HL-60 (cell line): Measurements from ENCODE around the gene TMEM134.

Source experiments
- DNase-seq, 2 experiments: peaks; one replicate each; pipeline ENCODE4 v3.0.0-alpha.2; 2010 to 2020; ENCODE audit warnings: low read depth in 1 of 2, low spot score in 1 of 2
- H3K27ac ChIP-seq: fragments of 250-450 bp; sonication (Bioruptor Pico); replicated peaks from 2 replicates; pipeline ENCODE4 v1.5.1; 2020; ENCODE audit warnings: mild to moderate bottlenecking, moderate library complexity
- H3K27me3 ChIP-seq: fragments of 250-450 bp; sonication (Bioruptor Pico); 2 replicates; pipeline ENCODE4 v1.5.1; 2021; ENCODE audit warnings: mild to moderate bottlenecking, moderate library complexity; ENCODE audit not compliant: insufficient read depth, poor library complexity, severe bottlenecking
- H3K4me3 ChIP-seq: replicated peaks from 2 replicates; pipeline ENCODE4 v1.5.1; 2011; ENCODE audit warnings: mild to moderate bottlenecking, control low read depth, low read length; ENCODE audit not compliant: insufficient read depth
- GABPA ChIP-seq: IDR thresholded peaks from 2 replicates; pipeline ENCODE4 v1.6.1; 2012; ENCODE audit warnings: low read depth
- POLR2AphosphoS5 ChIP-seq: IDR thresholded peaks from 2 replicates; pipeline ENCODE4 v1.6.1; 2012; ENCODE audit warnings: low read depth
- SPI1 ChIP-seq: IDR thresholded peaks from 2 replicates; pipeline ENCODE4 v1.6.1; 2012; ENCODE audit warnings: low read depth, mild to moderate bottlenecking, borderline replicate concordance
- TF ChIP-seq, protein P1 (sequence below): IDR thresholded peaks from 2 replicates; pipeline ENCODE4 v1.6.1; 2012; ENCODE audit warnings: low read depth; ENCODE audit not compliant: insufficient replicate concordance
- TF ChIP-seq, protein P2 (sequence below): IDR thresholded peaks from one replicate; pipeline ENCODE4 v1.5.1; 2011; ENCODE audit warnings: low read length, control low read depth, inconsistent platforms; ENCODE audit not compliant: insufficient read depth

The TMEM134 gene

DNA sequence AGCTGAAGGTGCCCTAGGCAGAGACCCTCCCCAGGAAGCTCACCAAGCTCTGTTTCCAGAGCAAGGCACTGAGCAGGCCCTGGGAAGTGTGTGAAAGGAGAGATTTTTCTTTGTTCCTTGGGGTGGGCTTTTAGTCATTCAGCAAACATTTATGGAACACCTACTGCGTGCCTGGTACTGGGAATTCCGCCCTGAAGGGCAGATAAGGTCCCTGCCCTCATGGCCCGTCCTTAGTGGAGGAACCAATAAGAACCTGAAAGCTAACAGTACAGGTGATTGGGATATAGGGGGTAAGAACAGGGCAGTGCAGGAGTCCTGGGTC, 3.9 kb downstream of the TMEM134 start:
- Histone ChIP-seq H3K27ac (peak overlapping the region; percentile 84), H3K27me3 (no peaks in the 10 kb centered on the region), H3K4me3 (peak overlapping the region; percentile 89)
- no peak for DNase-seq
- no peak for TF ChIP-seq SPI1
- no peak for TF ChIP-seq POLR2AphosphoS5

DNA sequence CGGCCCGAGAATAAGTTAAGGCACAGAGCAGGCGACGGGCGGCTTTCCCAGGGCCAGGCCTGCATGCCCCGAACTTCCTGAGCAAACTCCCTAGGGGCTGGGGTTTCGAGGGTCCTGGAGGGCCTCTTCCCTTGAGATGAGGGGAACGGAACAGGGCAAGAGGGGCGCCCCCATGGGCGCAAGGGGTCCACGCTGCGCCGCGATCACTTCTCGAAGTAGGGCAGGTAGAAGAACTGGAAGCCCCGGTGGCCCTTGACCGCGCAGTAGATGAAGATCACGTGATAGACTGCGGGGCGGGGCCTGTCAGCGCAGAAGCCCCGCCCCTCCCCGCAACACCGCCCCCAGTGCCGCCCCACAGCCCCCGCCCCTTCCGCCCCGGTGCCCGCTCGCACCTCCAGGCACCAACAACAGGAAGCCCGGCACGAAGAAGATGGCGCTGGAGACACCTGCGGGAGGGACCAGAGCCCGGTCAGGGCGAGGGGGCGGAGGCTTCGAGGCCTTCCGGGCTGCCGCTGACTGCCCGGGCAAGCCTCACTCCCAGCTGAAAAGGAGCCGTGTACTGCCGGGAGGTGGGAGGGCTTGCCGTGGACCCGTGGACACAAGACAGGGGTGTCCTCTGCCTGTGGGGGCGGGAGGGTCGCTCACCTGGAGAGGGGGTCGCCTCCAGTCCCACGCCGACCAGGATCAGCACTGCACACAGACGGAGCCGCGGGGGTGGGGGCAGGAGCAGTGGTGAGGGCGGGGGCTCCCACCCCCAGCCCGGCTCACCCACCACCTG, 4.5 kb downstream of the TMEM134 start:
- TF ChIP-seq SPI1 (no peak; the same call in 1 of the 2 replicates), GABPA (no peak), POLR2AphosphoS5 (peak; percentile 75)
- TF ChIP-seq, protein P1, sequence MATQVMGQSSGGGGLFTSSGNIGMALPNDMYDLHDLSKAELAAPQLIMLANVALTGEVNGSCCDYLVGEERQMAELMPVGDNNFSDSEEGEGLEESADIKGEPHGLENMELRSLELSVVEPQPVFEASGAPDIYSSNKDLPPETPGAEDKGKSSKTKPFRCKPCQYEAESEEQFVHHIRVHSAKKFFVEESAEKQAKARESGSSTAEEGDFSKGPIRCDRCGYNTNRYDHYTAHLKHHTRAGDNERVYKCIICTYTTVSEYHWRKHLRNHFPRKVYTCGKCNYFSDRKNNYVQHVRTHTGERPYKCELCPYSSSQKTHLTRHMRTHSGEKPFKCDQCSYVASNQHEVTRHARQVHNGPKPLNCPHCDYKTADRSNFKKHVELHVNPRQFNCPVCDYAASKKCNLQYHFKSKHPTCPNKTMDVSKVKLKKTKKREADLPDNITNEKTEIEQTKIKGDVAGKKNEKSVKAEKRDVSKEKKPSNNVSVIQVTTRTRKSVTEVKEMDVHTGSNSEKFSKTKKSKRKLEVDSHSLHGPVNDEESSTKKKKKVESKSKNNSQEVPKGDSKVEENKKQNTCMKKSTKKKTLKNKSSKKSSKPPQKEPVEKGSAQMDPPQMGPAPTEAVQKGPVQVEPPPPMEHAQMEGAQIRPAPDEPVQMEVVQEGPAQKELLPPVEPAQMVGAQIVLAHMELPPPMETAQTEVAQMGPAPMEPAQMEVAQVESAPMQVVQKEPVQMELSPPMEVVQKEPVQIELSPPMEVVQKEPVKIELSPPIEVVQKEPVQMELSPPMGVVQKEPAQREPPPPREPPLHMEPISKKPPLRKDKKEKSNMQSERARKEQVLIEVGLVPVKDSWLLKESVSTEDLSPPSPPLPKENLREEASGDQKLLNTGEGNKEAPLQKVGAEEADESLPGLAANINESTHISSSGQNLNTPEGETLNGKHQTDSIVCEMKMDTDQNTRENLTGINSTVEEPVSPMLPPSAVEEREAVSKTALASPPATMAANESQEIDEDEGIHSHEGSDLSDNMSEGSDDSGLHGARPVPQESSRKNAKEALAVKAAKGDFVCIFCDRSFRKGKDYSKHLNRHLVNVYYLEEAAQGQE: peak; percentile 24
- TF ChIP-seq, protein P2, sequence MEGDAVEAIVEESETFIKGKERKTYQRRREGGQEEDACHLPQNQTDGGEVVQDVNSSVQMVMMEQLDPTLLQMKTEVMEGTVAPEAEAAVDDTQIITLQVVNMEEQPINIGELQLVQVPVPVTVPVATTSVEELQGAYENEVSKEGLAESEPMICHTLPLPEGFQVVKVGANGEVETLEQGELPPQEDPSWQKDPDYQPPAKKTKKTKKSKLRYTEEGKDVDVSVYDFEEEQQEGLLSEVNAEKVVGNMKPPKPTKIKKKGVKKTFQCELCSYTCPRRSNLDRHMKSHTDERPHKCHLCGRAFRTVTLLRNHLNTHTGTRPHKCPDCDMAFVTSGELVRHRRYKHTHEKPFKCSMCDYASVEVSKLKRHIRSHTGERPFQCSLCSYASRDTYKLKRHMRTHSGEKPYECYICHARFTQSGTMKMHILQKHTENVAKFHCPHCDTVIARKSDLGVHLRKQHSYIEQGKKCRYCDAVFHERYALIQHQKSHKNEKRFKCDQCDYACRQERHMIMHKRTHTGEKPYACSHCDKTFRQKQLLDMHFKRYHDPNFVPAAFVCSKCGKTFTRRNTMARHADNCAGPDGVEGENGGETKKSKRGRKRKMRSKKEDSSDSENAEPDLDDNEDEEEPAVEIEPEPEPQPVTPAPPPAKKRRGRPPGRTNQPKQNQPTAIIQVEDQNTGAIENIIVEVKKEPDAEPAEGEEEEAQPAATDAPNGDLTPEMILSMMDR: no peak
- Histone ChIP-seq H3K27ac (peak overlapping the region; percentile 84), H3K27me3 (no peaks in the 10 kb centered on the region), H3K4me3 (peak overlapping the region; percentile 89)
- DNase-seq: peak; percentile 87 to 94

DNA sequence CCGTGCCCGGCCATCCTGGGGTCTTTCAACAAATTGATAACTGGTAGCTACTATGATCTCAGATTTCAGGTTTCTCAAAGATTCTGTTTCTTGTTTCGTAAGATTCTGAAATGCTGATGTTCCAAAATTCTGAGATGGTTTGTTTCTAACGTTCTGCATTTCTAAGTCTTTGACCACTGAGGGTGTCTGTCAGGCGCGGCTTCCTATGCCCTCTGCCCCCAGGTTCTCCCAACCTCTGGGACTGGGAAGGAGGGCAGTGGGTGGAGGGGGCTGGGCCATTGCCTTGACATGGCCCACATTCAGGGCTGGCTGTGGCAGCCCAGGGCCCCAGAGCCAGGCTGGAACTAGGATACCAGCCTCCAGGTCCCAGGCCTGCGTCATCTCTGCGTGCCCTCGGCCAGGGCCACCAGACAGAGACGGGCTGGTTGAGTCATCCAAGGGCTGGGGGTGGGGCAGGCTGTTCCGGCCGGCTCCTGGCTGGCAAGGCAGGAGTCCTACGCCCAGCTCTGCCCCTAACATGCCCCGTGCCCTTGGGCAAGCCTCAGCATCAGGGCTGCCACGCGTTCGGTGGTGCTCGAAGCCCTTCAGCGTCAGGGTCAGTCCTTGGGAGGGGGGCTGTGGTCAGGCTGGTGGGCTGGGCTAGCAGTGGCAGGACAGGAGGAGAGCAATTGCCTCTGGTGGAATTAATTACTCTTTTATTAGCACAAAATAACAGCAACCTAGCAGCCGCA, 5.2 kb downstream of the TMEM134 start:
- peak; percentile 71 for TF ChIP-seq POLR2AphosphoS5
- TF ChIP-seq, protein P1: no peak
- no peak for TF ChIP-seq SPI1
- Histone ChIP-seq H3K27ac (peak overlapping the region; percentile 84), H3K27me3 (no peaks in the 10 kb centered on the region), H3K4me3 (peak overlapping the region; percentile 89)
- DNase-seq: peak; percentile 67 to 87

DNA sequence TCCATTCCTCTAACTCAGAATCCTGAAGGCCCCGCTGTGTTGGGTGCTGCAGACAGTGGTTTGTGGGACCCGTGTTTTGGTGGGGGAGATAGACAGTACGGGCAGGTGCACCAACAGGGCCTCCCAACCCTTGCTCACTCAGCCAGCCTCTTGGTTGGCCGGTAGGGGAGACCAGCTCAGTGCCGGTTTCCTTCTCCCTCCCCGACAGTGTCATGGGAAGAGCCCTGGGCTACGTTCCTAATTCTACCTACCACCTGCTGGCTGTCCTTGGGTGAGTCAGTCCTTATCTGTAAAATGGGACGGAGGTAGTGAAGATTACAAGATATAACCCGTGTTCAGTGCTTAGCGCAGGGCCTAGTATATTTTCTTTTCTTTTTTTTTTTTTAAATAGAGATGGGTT, 5.9 kb downstream of the TMEM134 start:
- TF ChIP-seq POLR2AphosphoS5: no peak
- TF ChIP-seq, protein P1: no peak
- TF ChIP-seq SPI1: no peak
- TF ChIP-seq GABPA: no peak
- TF ChIP-seq, protein P2: no peak
- Histone ChIP-seq H3K27ac (no peak overlapping the region), H3K4me3 (no peak overlapping the region), H3K27me3 (no peaks in the 10 kb centered on the region)
- no peak for DNase-seq
